ENCODE measurements around the gene PFKFB1. TPM values are rescaled to one million over a fixed set of nuclear protein-coding genes. Genes with fewer than 3 reads are reported as not detected.

Gene PFKFB1
- total RNA-seq, 1 donor from 2014 or later = 0.26 TPM

GRCh38 chrX:54930291-54931049 lies 63.5 kb downstream of the PFKFB1 start:
- no peak for TF ChIP-seq CTCF (IDR thresholded peaks at IDR 0.05; ENCODE audit: insufficient read depth, low read length, severe bottlenecking)
- H3K27me3 ChIP-seq (ENCODE audit: control insufficient read depth, insufficient read depth, low read length) = no peaks in the 10 kb centered on the region
- no peak for FAIRE-seq
- no peak for DNase-seq (ENCODE audit: low read depth)
- no peak overlapping the region for H3K4me3 ChIP-seq (ENCODE audit: low read depth, low read length)
- no peaks in the 10 kb centered on the region for H3K36me3 ChIP-seq (ENCODE audit: control insufficient read depth, insufficient read depth, low read length)

- H3K4me3 ChIP-seq (ENCODE audit: low read depth, low read length) = no peak overlapping the region
- FAIRE-seq (no peak), DNase-seq (ENCODE audit: low read depth) (no peak)
- no peaks in the 10 kb centered on the region for H3K36me3 ChIP-seq (ENCODE audit: control insufficient read depth, insufficient read depth, low read length)
- no peak for TF ChIP-seq CTCF (IDR thresholded peaks at IDR 0.05; ENCODE audit: insufficient read depth, low read length, severe bottlenecking)
- H3K27me3 ChIP-seq (ENCODE audit: control insufficient read depth, insufficient read depth, low read length) = no peaks in the 10 kb centered on the region
Measured at GRCh38 chrX:54928876-54929275, 65.1 kb downstream of the PFKFB1 start.

GRCh38 chrX:54926978-54927377 lies 67.0 kb downstream of the PFKFB1 start:
- FAIRE-seq (no peak), DNase-seq (ENCODE audit: low read depth) (no peak)
- H3K4me3 ChIP-seq (ENCODE audit: low read depth, low read length) = no peak overlapping the region
- H3K36me3 ChIP-seq (ENCODE audit: control insufficient read depth, insufficient read depth, low read length) = no peaks in the 10 kb centered on the region
- no peak for TF ChIP-seq CTCF (IDR thresholded peaks at IDR 0.05; ENCODE audit: insufficient read depth, low read length, severe bottlenecking)
- no peaks in the 10 kb centered on the region for H3K27me3 ChIP-seq (ENCODE audit: control insufficient read depth, insufficient read depth, low read length)

GRCh38 chrX:54923376-54923775 lies 70.6 kb downstream of the PFKFB1 start:
- no peaks in the 10 kb centered on the region for H3K36me3 ChIP-seq (ENCODE audit: control insufficient read depth, insufficient read depth, low read length)
- TF ChIP-seq CTCF (IDR thresholded peaks at IDR 0.05; ENCODE audit: insufficient read depth, low read length, severe bottlenecking) = no peak
- no peak for FAIRE-seq
- H3K4me3 ChIP-seq (ENCODE audit: low read depth, low read length) = no peak overlapping the region
- no peaks in the 10 kb centered on the region for H3K27me3 ChIP-seq (ENCODE audit: control insufficient read depth, insufficient read depth, low read length)
- no peak for DNase-seq (ENCODE audit: low read depth)

DNA sequence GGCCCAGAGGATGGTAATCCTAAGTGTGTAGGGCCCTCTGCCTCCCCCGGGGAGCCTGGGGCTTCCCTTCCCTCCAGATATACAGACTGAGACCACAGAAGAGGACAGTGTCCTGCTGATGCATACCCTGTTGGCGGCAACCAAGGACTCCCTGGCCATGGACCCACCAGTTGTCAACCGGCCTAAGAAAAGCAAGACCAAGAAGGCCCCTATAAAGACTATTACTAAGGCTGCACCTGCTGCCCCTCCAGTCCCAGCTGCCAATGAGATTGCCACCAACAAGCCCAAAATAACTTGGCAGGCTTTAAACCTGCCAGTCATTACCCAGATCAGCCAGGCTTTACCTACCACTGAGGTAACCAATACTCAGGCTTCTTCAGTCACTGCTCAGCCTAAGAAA lies 71.4 kb downstream of the PFKFB1 start:
- no peak for DNase-seq (ENCODE audit: low read depth)
- TF ChIP-seq CTCF (IDR thresholded peaks at IDR 0.05; ENCODE audit: insufficient read depth, low read length, severe bottlenecking) = no peak
- Histone ChIP-seq H3K27me3 (ENCODE audit: control insufficient read depth, insufficient read depth, low read length) (no peaks in the 10 kb centered on the region), H3K36me3 (ENCODE audit: control insufficient read depth, insufficient read depth, low read length) (no peaks in the 10 kb centered on the region), H3K4me3 (ENCODE audit: low read depth, low read length) (no peak overlapping the region)
- FAIRE-seq = no peak

Measured in bronchial epithelial cell (primary cell).